PC-9 (cell line): ENCODE data around the gene TMEM134. TPM values are rescaled to one million over a fixed set of nuclear protein-coding genes. Genes with fewer than 3 reads are reported as not detected.
"Not testable (repeated sequence)": the region's sequence is repeated elsewhere in the genome, so short reads cannot be mapped to it uniquely, and the experiment has no call there.

Source experiments
- BruUV-seq: library from RNA; stranded (reverse); fragments of 400-500 nt; replicated peaks from 2 replicates; lab custom pipeline; 2021; lab: Mats Ljungman, UMichigan
- CTCF ChIA-PET: fragments of 300-600 bp; sonication (Branson Sonifier 250); formaldehyde crosslinking; loops from one replicate; lab custom pipeline; 2022; ENCODE audit warnings: antibody characterized with exemption; lab: Charles Lee
- POLR2A ChIA-PET: fragments of 300-600 bp; sonication (Branson Sonifier 250); formaldehyde crosslinking; loops from one replicate; lab custom pipeline; 2022; ENCODE audit warnings: antibody characterized with exemption; ENCODE audit not compliant: unreplicated experiment; lab: Charles Lee
- DNase-seq, 2 experiments: peaks; one replicate each; pipeline versions ENCODE4 v3.0.0 to v3.0.0-alpha.2; 2015 to 2022; ENCODE audit warnings: mixed read lengths in 1 of 2
- H2AFZ ChIP-seq: fragments of 200-600 bp; sonication (generic); 2 replicates; pipeline ENCODE4 v1.8.1; 2017; ENCODE audit warnings: antibody characterized with exemption
- H3F3A ChIP-seq: fragments of 200-600 bp; sonication (generic); 2 replicates; pipeline ENCODE4 v1.8.1; 2017; ENCODE audit warnings: antibody characterized with exemption, mild to moderate bottlenecking, low read depth; ENCODE audit not compliant: insufficient read depth
- H3K27ac ChIP-seq: fragments of 200-600 bp; sonication (generic); 2 replicates; pipeline ENCODE4 v1.6.1; 2016; ENCODE audit warnings: mixed run types
- H3K27me3 ChIP-seq: fragments of 200-600 bp; sonication (generic); 2 replicates; pipeline ENCODE4 v1.6.1; 2016; ENCODE audit warnings: low read depth, mixed run types; ENCODE audit not compliant: insufficient read depth
- H3K36me3 ChIP-seq: fragments of 200-600 bp; sonication (generic); 2 replicates; pipeline ENCODE4 v1.6.1; 2016; ENCODE audit warnings: low read depth, mixed run types
- H3K4me1 ChIP-seq: fragments of 200-600 bp; sonication (generic); replicated peaks from 2 replicates; pipeline ENCODE4 v1.6.1; 2016; ENCODE audit warnings: mixed run types; ENCODE audit not compliant: insufficient read depth
- H3K4me2 ChIP-seq: fragments of 200-600 bp; sonication (generic); 2 replicates; pipeline ENCODE4 v1.6.1; 2017; ENCODE audit warnings: mixed run types
- H3K4me3 ChIP-seq: fragments of 200-600 bp; sonication (generic); 2 replicates; pipeline ENCODE4 v1.6.1; 2016; ENCODE audit warnings: mixed run types
- H3K79me2 ChIP-seq: fragments of 200-600 bp; sonication (generic); 2 replicates; pipeline ENCODE4 v1.6.1; 2017; ENCODE audit warnings: low read depth, mixed run types
- H3K9me2 ChIP-seq: fragments of 200-600 bp; sonication (generic); 2 replicates; pipeline ENCODE4 v1.8.1; 2017; ENCODE audit warnings: mild to moderate bottlenecking; ENCODE audit not compliant: insufficient read depth
- H3K9me3 ChIP-seq: fragments of 200-600 bp; sonication (generic); 2 replicates; pipeline ENCODE4 v1.8.1; 2016; ENCODE audit warnings: low read depth; ENCODE audit not compliant: insufficient read depth
- H4K20me1 ChIP-seq: fragments of 200-600 bp; sonication (generic); 2 replicates; pipeline ENCODE4 v1.8.1; 2017; ENCODE audit not compliant: insufficient read depth
- CTCF ChIP-seq: fragments of 200-600 bp; sonication (generic); conservative IDR thresholded peaks from 2 replicates; pipeline ENCODE4 v1.6.1; 2017; ENCODE audit warnings: mixed run types, antibody characterized with exemption, mild to moderate bottlenecking, moderate library complexity
- EZH2 ChIP-seq: fragments of 200-600 bp; sonication (generic); IDR thresholded peaks from 2 replicates; pipeline ENCODE4 v1.8.0; 2017; ENCODE audit warnings: antibody characterized with exemption, low read depth
- intact Hi-C: fragments of 100-400 bp; cut with micrococcal nuclease; formaldehyde crosslinking; loops from one replicate; pipeline ENCODE4 v1.10.0; 2022; ENCODE audit not compliant: unreplicated experiment
- total RNA-seq: library from RNA; stranded (reverse); gene quantifications from 2 replicates; pipeline ENCODE4 v1.2.3, GENCODE V29; 2021

Gene TMEM134
- total RNA-seq, 1 experiment from 2014 or later: 85.7 TPM

GRCh38 chr11:67489203-67489884, 20.3 kb upstream of the TMEM134 start:
- ChIA-PET POLR2A (interaction anchor here (0.7 kb wide), 1 partner anchor 271 kb away, joined by 3 read pairs; no protein-coding TSS in a partner anchor), CTCF (no interaction called here)
- Histone ChIP-seq H3K27ac (no peak overlapping the region), H3K9me2 (no peaks in the 10 kb centered on the region), H3K4me2 (no peak overlapping the region), H3K9me3 (no peaks in the 10 kb centered on the region), H2AFZ (no peak overlapping the region), H3F3A (peaks cover 25% of the 10 kb centered on the region; the same call in 1 of the 2 replicates), H3K36me3 (no peaks in the 10 kb centered on the region), H3K4me1 (no peaks in the 10 kb centered on the region), H3K79me2 (peaks cover 9% of the 10 kb centered on the region), H3K4me3 (no peak overlapping the region), H4K20me1 (0 out of 2 replicates have a peak, but pooled peaks cover 5% of the 10 kb centered on the region), H3K27me3 (no peaks in the 10 kb centered on the region)
- TF ChIP-seq EZH2 (no peak), CTCF (no peak)
- DNase-seq: peak in 1 of 2 experiments; percentile 34
- no TSS peak for BruUV-seq
- intact Hi-C loops: no loop called here

- Histone ChIP-seq H3K79me2 (peaks cover 21% of the 10 kb centered on the region), H3K27me3 (no peaks in the 10 kb centered on the region), H3K4me2 (no peak overlapping the region), H3K36me3 (no peaks in the 10 kb centered on the region), H4K20me1 (no peaks in the 10 kb centered on the region), H3K4me3 (no peak overlapping the region), H2AFZ (no peak overlapping the region), H3F3A (peaks cover 32% of the 10 kb centered on the region; the same call in 1 of the 2 replicates), H3K4me1 (peaks cover 17% of the 10 kb centered on the region), H3K27ac (no peak overlapping the region), H3K9me2 (no peaks in the 10 kb centered on the region), H3K9me3 (no peaks in the 10 kb centered on the region)
- TF ChIP-seq CTCF: no peak
- TF ChIP-seq EZH2: no peak
- ChIA-PET CTCF (no interaction called here), POLR2A (interaction anchor here (0.7 kb wide), 1 partner anchor 1628 kb away, joined by 3 read pairs; no protein-coding TSS in a partner anchor)
- no TSS peak for BruUV-seq
- intact Hi-C loops: no loop called here
- DNase-seq: peak in 1 of 2 experiments; percentile 13
These were observed 17.6 kb upstream of the TMEM134 start for GRCh38 chr11:67486481-67487195.

GRCh38 chr11:67485873-67486361, 16.9 kb upstream of the TMEM134 start:
- H2AFZ ChIP-seq, H3K4me3 ChIP-seq, H3K27me3 ChIP-seq, H4K20me1 ChIP-seq, intact Hi-C loops, H3K9me3 ChIP-seq, DNase-seq, BruUV-seq, CTCF ChIA-PET, POLR2A ChIA-PET, H3K36me3 ChIP-seq, H3K4me2 ChIP-seq, H3K27ac ChIP-seq, H3K9me2 ChIP-seq: not testable (repeated sequence)
- peaks cover 33% of the 10 kb centered on the region; the same call in 1 of the 2 replicates for H3F3A ChIP-seq
- H3K79me2 ChIP-seq: peaks cover 21% of the 10 kb centered on the region
- H3K4me1 ChIP-seq: peaks cover 17% of the 10 kb centered on the region
